ENCODE data around the gene KIAA1217.

GRCh38 chr10:24213881-24214280 is 4.9 kb downstream of the KIAA1217 start:
- no peak for TF ChIP-seq CTCF (IDR thresholded peaks at IDR 0.05; ENCODE audit: low read length)
- TF ChIP-seq EZH2 (IDR thresholded peaks at IDR 0.05; ENCODE audit: borderline replicate concordance, low read length), result no peak
